PFSK-1 (cell line): ENCODE data around the gene HBP1.

Source experiments
- POLR2AphosphoS5 ChIP-seq: IDR thresholded peaks from 2 replicates; pipeline ENCODE4 v1.6.1; 2012; ENCODE audit warnings: low read depth, mild to moderate bottlenecking, control low read depth, low read length, moderate library complexity
- REST ChIP-seq, 2 experiments: IDR thresholded peaks; 2 replicates each; pipeline versions ENCODE4 v1.6.1 to v1.8.0; 2011 to 2012; ENCODE audit warnings: low read depth in 2 of 2, low read length in 2 of 2, control low read depth in 1 of 2, inconsistent platforms in 1 of 2, mild to moderate bottlenecking in 1 of 2, moderate library complexity in 1 of 2; ENCODE audit not compliant: insufficient read depth in 1 of 2
- SIN3A ChIP-seq: IDR thresholded peaks from 2 replicates; pipeline ENCODE4 v1.6.1; 2012; ENCODE audit warnings: mild to moderate bottlenecking, low read length, moderate library complexity, borderline replicate concordance; ENCODE audit not compliant: insufficient read depth
- TAF1 ChIP-seq: IDR thresholded peaks from 2 replicates; pipeline ENCODE4 v1.6.1; 2012; ENCODE audit warnings: low read length, control low read depth, borderline replicate concordance; ENCODE audit not compliant: insufficient read depth

- TF ChIP-seq POLR2AphosphoS5 (no peak), TAF1 (no peak), SIN3A (no peak), REST (IDR thresholded peaks at IDR 0.05; ENCODE audit: insufficient read depth in 1 of 2, low read depth in 2 of 2, low read length in 2 of 2) (no peak)
Observed at GRCh38 chr7:107228291-107228690, 59.5 kb downstream of the HBP1 start.
